Astrocyte (in vitro differentiated cells and primary cell): ENCODE data around the gene DNASE1L3. TPM values are rescaled to one million over a fixed set of nuclear protein-coding genes. Genes with fewer than 3 reads are reported as not detected.
A peak's percentile ranks its signal among the peaks of the same experiment; 100 is the strongest.

Experiments used
- DNase-seq: peaks from one replicate; pipeline ENCODE4 v3.0.0-alpha.2; 2010; ENCODE audit warnings: low read depth
- FAIRE-seq: peaks from 2 replicates; lab custom pipeline; 2011; peaks lifted over from hg19 to GRCh38; lab: Jason Lieb, UNC
- H2AFZ ChIP-seq: 2 replicates; pipeline ENCODE4 v1.6.0; 2012; ENCODE audit warnings: low read depth, low read length, inconsistent platforms
- H3K27ac ChIP-seq: 2 replicates; pipeline ENCODE4 v1.5.1; 2011; ENCODE audit warnings: low read depth, low read length, inconsistent platforms
- H3K27me3 ChIP-seq: 2 replicates; pipeline ENCODE4 v1.6.0; 2011; ENCODE audit warnings: low read length, inconsistent platforms; ENCODE audit not compliant: insufficient read depth
- H3K36me3 ChIP-seq: 2 replicates; pipeline ENCODE4 v1.5.1; 2011; ENCODE audit warnings: low read length, inconsistent platforms; ENCODE audit not compliant: insufficient read depth
- H3K4me1 ChIP-seq: 2 replicates; pipeline ENCODE4 v1.5.1; 2011; ENCODE audit warnings: low read length, inconsistent platforms; ENCODE audit not compliant: insufficient read depth
- H3K4me2 ChIP-seq: 2 replicates; pipeline ENCODE4 v1.6.0; 2012; ENCODE audit warnings: low read length, inconsistent platforms
- H3K4me3 ChIP-seq: 2 replicates; pipeline ENCODE4 v1.5.1; 2011; ENCODE audit warnings: low read depth, mild to moderate bottlenecking, low read length, inconsistent platforms; ENCODE audit not compliant: insufficient read depth
- H3K79me2 ChIP-seq: 2 replicates; pipeline ENCODE4 v1.6.0; 2012; ENCODE audit warnings: mild to moderate bottlenecking, low read length, inconsistent platforms; ENCODE audit not compliant: insufficient read depth
- H3K9ac ChIP-seq: 2 replicates; pipeline ENCODE4 v1.6.0; 2012; ENCODE audit warnings: mild to moderate bottlenecking, low read length, inconsistent platforms
- H3K9me3 ChIP-seq: 2 replicates; pipeline ENCODE4 v1.5.1; 2012; ENCODE audit warnings: low read depth, mild to moderate bottlenecking, low read length, inconsistent platforms; ENCODE audit not compliant: insufficient read depth
- H4K20me1 ChIP-seq: 2 replicates; pipeline ENCODE4 v1.6.0; 2012; ENCODE audit warnings: low read length, inconsistent platforms; ENCODE audit not compliant: insufficient read depth
- H3K27ac Mint-ChIP-seq: one replicate; pipeline ENCODE4 v1.8.0; 2021; ENCODE audit warnings: mild to moderate bottlenecking, mixed read lengths; ENCODE audit not compliant: unreplicated experiment
- H3K27me3 Mint-ChIP-seq: one replicate; pipeline ENCODE4 v1.8.0; 2021; ENCODE audit warnings: low read depth, mixed read lengths; ENCODE audit not compliant: unreplicated experiment
- H3K36me3 Mint-ChIP-seq: one replicate; pipeline ENCODE4 v1.8.0; 2021; ENCODE audit warnings: low read depth, mixed read lengths; ENCODE audit not compliant: unreplicated experiment
- H3K4me1 Mint-ChIP-seq: one replicate; pipeline ENCODE4 v1.8.0; 2021; ENCODE audit warnings: low read depth, mixed read lengths; ENCODE audit not compliant: unreplicated experiment
- H3K4me3 Mint-ChIP-seq: one replicate; pipeline ENCODE4 v1.8.0; 2021; ENCODE audit warnings: mild to moderate bottlenecking, moderate library complexity, mixed read lengths; ENCODE audit not compliant: unreplicated experiment
- H3K9me3 Mint-ChIP-seq: one replicate; pipeline ENCODE4 v1.8.0; 2021; ENCODE audit warnings: mild to moderate bottlenecking, mixed read lengths; ENCODE audit not compliant: unreplicated experiment
- EZH2 ChIP-seq: IDR thresholded peaks from 2 replicates; pipeline ENCODE4 v1.6.1; 2012; ENCODE audit warnings: mild to moderate bottlenecking, low read length, inconsistent platforms; ENCODE audit not compliant: insufficient read depth
- total RNA-seq: library from RNA; stranded (reverse); gene quantifications from 2 replicates; pipeline ENCODE4 v1.2.1, GENCODE V29; 2021
- TF ChIP-seq, protein P1 (sequence below): IDR thresholded peaks from 2 replicates; pipeline ENCODE4 v1.5.1; 2011; ENCODE audit warnings: low read depth, mild to moderate bottlenecking, inconsistent platforms, low read length, moderate library complexity; ENCODE audit not compliant: insufficient read depth

The DNASE1L3 gene
- total RNA-seq, 1 donor from 2014 or later: not detected

- no peak for FAIRE-seq
- no peaks in the 10 kb centered on the region for H3K36me3 ChIP-seq
- peaks cover 9% of the 10 kb centered on the region for H4K20me1 ChIP-seq
- H3K4me1 ChIP-seq: peaks cover 8% of the 10 kb centered on the region
- peak within 1 kb of the TSS; percentile 82 for H3K9ac ChIP-seq
- H3K9me3 Mint-ChIP-seq: no peaks in the 10 kb centered on the region
- peaks cover 13% of the 10 kb centered on the region for H3K27me3 ChIP-seq
- peaks cover 3% of the 10 kb centered on the region for H3K4me1 Mint-ChIP-seq
- peak within 1 kb of the TSS; percentile 89 for H3K4me3 Mint-ChIP-seq
- H3K27me3 Mint-ChIP-seq: peaks cover 40% of the 10 kb centered on the region
- peak; percentile 45 for DNase-seq
- peak within 1 kb of the TSS; percentile 84 for H3K4me3 ChIP-seq
- H3K9me3 ChIP-seq: no peaks in the 10 kb centered on the region
- peak within 1 kb of the TSS; percentile 18 for H3K27ac Mint-ChIP-seq
- peak within 1 kb of the TSS; percentile 100 for H3K4me2 ChIP-seq
- peak within 1 kb of the TSS; percentile 58 for H3K27ac ChIP-seq
- H2AFZ ChIP-seq: peak within 1 kb of the TSS; percentile 100
- no peaks in the 10 kb centered on the region for H3K36me3 Mint-ChIP-seq
- TF ChIP-seq EZH2: no peak
- TF ChIP-seq, protein P1, sequence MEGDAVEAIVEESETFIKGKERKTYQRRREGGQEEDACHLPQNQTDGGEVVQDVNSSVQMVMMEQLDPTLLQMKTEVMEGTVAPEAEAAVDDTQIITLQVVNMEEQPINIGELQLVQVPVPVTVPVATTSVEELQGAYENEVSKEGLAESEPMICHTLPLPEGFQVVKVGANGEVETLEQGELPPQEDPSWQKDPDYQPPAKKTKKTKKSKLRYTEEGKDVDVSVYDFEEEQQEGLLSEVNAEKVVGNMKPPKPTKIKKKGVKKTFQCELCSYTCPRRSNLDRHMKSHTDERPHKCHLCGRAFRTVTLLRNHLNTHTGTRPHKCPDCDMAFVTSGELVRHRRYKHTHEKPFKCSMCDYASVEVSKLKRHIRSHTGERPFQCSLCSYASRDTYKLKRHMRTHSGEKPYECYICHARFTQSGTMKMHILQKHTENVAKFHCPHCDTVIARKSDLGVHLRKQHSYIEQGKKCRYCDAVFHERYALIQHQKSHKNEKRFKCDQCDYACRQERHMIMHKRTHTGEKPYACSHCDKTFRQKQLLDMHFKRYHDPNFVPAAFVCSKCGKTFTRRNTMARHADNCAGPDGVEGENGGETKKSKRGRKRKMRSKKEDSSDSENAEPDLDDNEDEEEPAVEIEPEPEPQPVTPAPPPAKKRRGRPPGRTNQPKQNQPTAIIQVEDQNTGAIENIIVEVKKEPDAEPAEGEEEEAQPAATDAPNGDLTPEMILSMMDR: no peak
- H3K79me2 ChIP-seq: no peaks in the 10 kb centered on the region
Measured at GRCh38 chr3:58237238-58237940, 26.6 kb upstream of the DNASE1L3 start, which contains the start of gene ABHD6. Gene ABHD6 (plus strand): TSS chr3:58237792. CDS start chr3:58256587, 18,795 bp downstream.

GRCh38 chr3:58236527-58237237 is 25.9 kb upstream of the DNASE1L3 start:
- Histone ChIP-seq H3K27ac (peak overlapping the region; percentile 12), H3K4me1 (peaks cover 8% of the 10 kb centered on the region), H3K79me2 (no peaks in the 10 kb centered on the region), H3K9me3 (no peaks in the 10 kb centered on the region), H3K9ac (peak overlapping the region; percentile 82), H3K27me3 (peaks cover 15% of the 10 kb centered on the region), H3K36me3 (no peaks in the 10 kb centered on the region), H4K20me1 (peaks cover 9% of the 10 kb centered on the region), H3K4me2 (peak overlapping the region; percentile 100), H3K4me3 (peak overlapping the region; percentile 84), H2AFZ (peak overlapping the region; percentile 100)
- no peak for TF ChIP-seq EZH2
- TF ChIP-seq, protein P1: no peak
- FAIRE-seq (no peak), DNase-seq (no peak)
- Mint-ChIP-seq H3K4me3 (peak overlapping the region; percentile 86), H3K4me1 (peaks cover 3% of the 10 kb centered on the region), H3K36me3 (no peaks in the 10 kb centered on the region), H3K9me3 (no peaks in the 10 kb centered on the region), H3K27me3 (peaks cover 42% of the 10 kb centered on the region), H3K27ac (no peak overlapping the region)

GRCh38 chr3:58235970-58236369 is 25.2 kb upstream of the DNASE1L3 start:
- Mint-ChIP-seq H3K36me3 (no peaks in the 10 kb centered on the region), H3K27ac (peak overlapping the region; percentile 47), H3K27me3 (peaks cover 46% of the 10 kb centered on the region), H3K4me1 (peaks cover 3% of the 10 kb centered on the region), H3K9me3 (no peaks in the 10 kb centered on the region), H3K4me3 (peak overlapping the region; percentile 86)
- peaks cover 8% of the 10 kb centered on the region for H3K4me1 ChIP-seq
- no peak for TF ChIP-seq EZH2
- TF ChIP-seq, protein P1: no peak
- no peaks in the 10 kb centered on the region for H3K36me3 ChIP-seq
- no peak overlapping the region for H3K4me3 ChIP-seq
- FAIRE-seq: no peak
- no peak overlapping the region for H2AFZ ChIP-seq
- H3K9me3 ChIP-seq: no peaks in the 10 kb centered on the region
- no peak overlapping the region for H3K4me2 ChIP-seq
- no peak overlapping the region for H3K9ac ChIP-seq
- no peak for DNase-seq
- H3K79me2 ChIP-seq: no peaks in the 10 kb centered on the region
- H3K27ac ChIP-seq: no peak overlapping the region
- peaks cover 6% of the 10 kb centered on the region for H4K20me1 ChIP-seq
- H3K27me3 ChIP-seq: peaks cover 19% of the 10 kb centered on the region
